Activated naive CD8-positive, alpha-beta T cell treated with anti-CD3 and anti-CD28 coated beads, Interleukin-2, amount 50 U/mL, for 24 hours (primary cell): ENCODE results near the gene AK4.

Experiments used
- ATAC-seq: fragments of 150-1000 bp; cut with Tn5 transposase; one replicate; pipeline ENCODE4 v1.10.0; 2021
- DNase-seq: peaks from one replicate; pipeline ENCODE4 v3.0.0; 2021
- H3K27ac Mint-ChIP-seq: one replicate; pipeline ENCODE4 v1.8.0; 2021; ENCODE audit warnings: mild to moderate bottlenecking, mixed read lengths
- H3K27me3 Mint-ChIP-seq: one replicate; pipeline ENCODE4 v1.8.0; 2021; ENCODE audit warnings: mixed read lengths
- H3K36me3 Mint-ChIP-seq: one replicate; pipeline ENCODE4 v1.8.0; 2021; ENCODE audit warnings: low read depth, mixed read lengths
- H3K4me1 Mint-ChIP-seq: one replicate; pipeline ENCODE4 v1.8.0; 2021; ENCODE audit warnings: mixed read lengths
- H3K4me3 Mint-ChIP-seq: one replicate; pipeline ENCODE4 v1.8.0; 2021; ENCODE audit warnings: mild to moderate bottlenecking, moderate library complexity, mixed read lengths
- H3K9me3 Mint-ChIP-seq: one replicate; pipeline ENCODE4 v1.8.0; 2021; ENCODE audit warnings: mixed read lengths

AK4 gene

GRCh38 chr1:65267683-65268082 lies 119.7 kb downstream of the AK4 start:
- H3K4me3 Mint-ChIP-seq: no peak overlapping the region
- peaks cover 31% of the 10 kb centered on the region for H3K27me3 Mint-ChIP-seq
- ATAC-seq (no peak), DNase-seq (no peak)
- no peaks in the 10 kb centered on the region for H3K36me3 Mint-ChIP-seq
- peaks cover 22% of the 10 kb centered on the region for H3K4me1 Mint-ChIP-seq
- no peaks in the 10 kb centered on the region for H3K9me3 Mint-ChIP-seq
- H3K27ac Mint-ChIP-seq: no peak overlapping the region

- H3K27me3 Mint-ChIP-seq: peaks cover 20% of the 10 kb centered on the region
- no peak overlapping the region for H3K27ac Mint-ChIP-seq
Observed at GRCh38 chr1:65269612-65270011, 121.6 kb downstream of the AK4 start.

GRCh38 chr1:65276197-65276939 lies 128.4 kb downstream of the AK4 start:
- Mint-ChIP-seq H3K4me3 (no peak overlapping the region), H3K4me1 (no peaks in the 10 kb centered on the region), H3K36me3 (no peaks in the 10 kb centered on the region), H3K27me3 (peaks cover 10% of the 10 kb centered on the region), H3K27ac (no peak overlapping the region), H3K9me3 (no peaks in the 10 kb centered on the region)
- ATAC-seq (no peak), DNase-seq (no peak)

More at GRCh38 chr1:65269612-65270011, 121.6 kb downstream of the AK4 start:
- peaks cover 19% of the 10 kb centered on the region for H3K4me1 Mint-ChIP-seq
- no peak overlapping the region for H3K4me3 Mint-ChIP-seq
- DNase-seq (no peak), ATAC-seq (no peak)
- no peaks in the 10 kb centered on the region for H3K9me3 Mint-ChIP-seq
- H3K36me3 Mint-ChIP-seq: no peaks in the 10 kb centered on the region

GRCh38 chr1:65277605-65278347 lies 129.8 kb downstream of the AK4 start:
- Mint-ChIP-seq H3K4me3 (no peak overlapping the region), H3K27me3 (peaks cover 8% of the 10 kb centered on the region), H3K9me3 (no peaks in the 10 kb centered on the region)

GRCh38 chr1:65278376-65279069 lies 130.5 kb downstream of the AK4 start:
- Mint-ChIP-seq H3K4me1 (no peaks in the 10 kb centered on the region), H3K27ac (no peak overlapping the region), H3K4me3 (no peak overlapping the region), H3K36me3 (no peaks in the 10 kb centered on the region), H3K9me3 (no peaks in the 10 kb centered on the region), H3K27me3 (peaks cover 7% of the 10 kb centered on the region)
- DNase-seq (no peak), ATAC-seq (no peak)

More at GRCh38 chr1:65277605-65278347, 129.8 kb downstream of the AK4 start:
- Mint-ChIP-seq H3K4me1 (no peaks in the 10 kb centered on the region), H3K36me3 (no peaks in the 10 kb centered on the region), H3K27ac (no peak overlapping the region)
- no peak for DNase-seq
- no peak for ATAC-seq

- Mint-ChIP-seq H3K9me3 (no peaks in the 10 kb centered on the region), H3K27me3 (peaks cover 10% of the 10 kb centered on the region), H3K27ac (no peak overlapping the region), H3K4me3 (no peak overlapping the region), H3K4me1 (no peaks in the 10 kb centered on the region), H3K36me3 (no peaks in the 10 kb centered on the region)
- ATAC-seq (no peak), DNase-seq (no peak)
Observed at GRCh38 chr1:65279070-65279779, 131.2 kb downstream of the AK4 start.
